ENCODE measurements around the gene DGKB.

DGKB gene

GRCh38 chr7:14124716-14125115 lies 777.8 kb downstream of the DGKB start:
- no peak overlapping the region for H3K27ac ChIP-seq (replicated peaks)
- no peak overlapping the region for H3K4me3 ChIP-seq (replicated peaks; ENCODE audit: insufficient read depth, low read length)
- no peaks in the 10 kb centered on the region for H3K27me3 ChIP-seq (ENCODE audit: insufficient read depth, poor library complexity, severe bottlenecking)
- no peak for DNase-seq (ENCODE audit: low read depth in 1 of 2, low spot score in 1 of 2)
- TF ChIP-seq CTCF (IDR thresholded peaks at IDR 0.05; ENCODE audit: insufficient read depth, low read length) (no peak), POLR2AphosphoS5 (IDR thresholded peaks at IDR 0.05; ENCODE audit: low read depth) (no peak), SPI1 (IDR thresholded peaks at IDR 0.05; ENCODE audit: borderline replicate concordance, low read depth) (no peak), REST (IDR thresholded peaks at IDR 0.05; ENCODE audit: insufficient replicate concordance, low read depth) (no peak), GABPA (IDR thresholded peaks at IDR 0.05; ENCODE audit: low read depth) (no peak)

DNA sequence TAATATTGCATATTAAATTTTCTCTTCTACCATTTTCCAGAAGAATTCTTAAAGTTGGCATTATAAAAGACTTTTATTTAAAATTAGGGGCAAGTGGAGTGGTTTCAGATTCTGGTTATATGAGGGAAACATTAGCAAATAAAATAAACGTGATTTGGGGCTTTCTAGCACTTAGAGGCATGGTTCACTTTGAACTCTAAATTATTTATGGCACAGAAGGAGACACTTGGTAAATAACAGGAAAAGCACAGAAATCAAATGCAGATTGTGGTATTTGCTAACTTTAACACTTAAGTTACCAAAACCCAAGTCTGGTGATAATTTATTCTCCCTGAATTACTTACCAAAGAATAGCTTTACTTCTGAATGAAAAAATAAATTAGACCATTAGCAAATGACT lies 778.6 kb downstream of the DGKB start:
- Histone ChIP-seq H3K27me3 (ENCODE audit: insufficient read depth, poor library complexity, severe bottlenecking) (no peaks in the 10 kb centered on the region), H3K4me3 (replicated peaks; ENCODE audit: insufficient read depth, low read length) (no peak overlapping the region), H3K27ac (replicated peaks) (no peak overlapping the region)
- no peak for DNase-seq (ENCODE audit: low read depth in 1 of 2, low spot score in 1 of 2)
- TF ChIP-seq CTCF (IDR thresholded peaks at IDR 0.05; ENCODE audit: insufficient read depth, low read length), result no peak
- no peak for TF ChIP-seq REST (IDR thresholded peaks at IDR 0.05; ENCODE audit: insufficient replicate concordance, low read depth)
- no peak for TF ChIP-seq SPI1 (IDR thresholded peaks at IDR 0.05; ENCODE audit: borderline replicate concordance, low read depth)
- no peak for TF ChIP-seq POLR2AphosphoS5 (IDR thresholded peaks at IDR 0.05; ENCODE audit: low read depth)
- no peak for TF ChIP-seq GABPA (IDR thresholded peaks at IDR 0.05; ENCODE audit: low read depth)

- Histone ChIP-seq H3K4me3 (replicated peaks; ENCODE audit: insufficient read depth, low read length) (no peak overlapping the region), H3K27me3 (ENCODE audit: insufficient read depth, poor library complexity, severe bottlenecking) (no peaks in the 10 kb centered on the region), H3K27ac (replicated peaks) (no peak overlapping the region)
- DNase-seq (ENCODE audit: low read depth in 1 of 2, low spot score in 1 of 2), result no peak
- TF ChIP-seq CTCF (IDR thresholded peaks at IDR 0.05; ENCODE audit: insufficient read depth, low read length) (no peak), REST (IDR thresholded peaks at IDR 0.05; ENCODE audit: insufficient replicate concordance, low read depth) (no peak), SPI1 (IDR thresholded peaks at IDR 0.05; ENCODE audit: borderline replicate concordance, low read depth) (no peak), POLR2AphosphoS5 (IDR thresholded peaks at IDR 0.05; ENCODE audit: low read depth) (no peak), GABPA (IDR thresholded peaks at IDR 0.05; ENCODE audit: low read depth) (no peak)
Observed at GRCh38 chr7:14115701-14116100, 786.9 kb downstream of the DGKB start.
